K562 (cell line): ENCODE data around the gene LAMA5. TPM values are rescaled to one million over a fixed set of nuclear protein-coding genes. Genes with fewer than 3 reads are reported as not detected.

ENCODE experiments used
- CBX3 ChIP-seq, 2 experiments: IDR thresholded peaks; 1 replicate in 1 of 2; 2 replicates in 1 of 2; pipeline ENCODE4 v1.6.1; 2012; ENCODE audit warnings: inconsistent platforms in 2 of 2, low read length in 2 of 2, borderline replicate concordance in 1 of 2, control low read depth in 1 of 2
- CHD1 ChIP-seq: fragments of 200-600 bp; sonication (generic); IDR thresholded peaks from one replicate; pipeline ENCODE4 v1.6.1; 2012; ENCODE audit warnings: mild to moderate bottlenecking, moderate library complexity, low read length, inconsistent platforms
- ETV1 ChIP-seq: fragments of 450-650 bp; conservative IDR thresholded peaks from 2 replicates; pipeline ENCODE4 v1.6.1; 2016; ENCODE audit warnings: missing genetic modification characterization, control low read depth, low read depth, missing compliant biosample characterization
- FOXA1 ChIP-seq: fragments of 450-650 bp; IDR thresholded peaks from 2 replicates; pipeline ENCODE4 v1.6.1; 2016; ENCODE audit warnings: mild to moderate bottlenecking, borderline replicate concordance
- GABPB1 ChIP-seq: sonication (generic); formaldehyde crosslinking; IDR thresholded peaks from 2 replicates; pipeline ENCODE4 v1.8.0; 2022; ENCODE audit warnings: mild to moderate bottlenecking, missing genetic modification reagents
- MBD2 ChIP-seq: sonication (generic); IDR thresholded peaks from 2 replicates; pipeline ENCODE4 v1.6.1; 2016; ENCODE audit warnings: low read depth, borderline replicate concordance
- NFYB ChIP-seq: IDR thresholded peaks from 2 replicates; pipeline ENCODE4 v1.6.1; 2011; ENCODE audit warnings: mild to moderate bottlenecking, moderate library complexity; ENCODE audit not compliant: insufficient read length; ENCODE audit errors: extremely low read depth
- NR4A1 ChIP-seq, 2 experiments: fragments of 250-450 bp in 1 of 2; fragments of 450-650 bp in 1 of 2; sonication (Bioruptor Pico) in 1 of 2; IDR thresholded peaks; 2 replicates each; pipeline versions ENCODE4 v1.4.0 to v1.6.1; 2016 to 2020; ENCODE audit warnings: mild to moderate bottlenecking in 2 of 2, missing compliant biosample characterization in 1 of 2, missing genetic modification characterization in 1 of 2, moderate library complexity in 1 of 2
- TFAM ChIP-seq: fragments of 250-450 bp; sonication (Bioruptor Pico); conservative IDR thresholded peaks from 2 replicates; pipeline ENCODE4 v1.5.0; 2021; ENCODE audit warnings: mild to moderate bottlenecking, moderate library complexity
- TRIM24 ChIP-seq, 2 experiments: fragments of 450-650 bp; IDR thresholded peaks; 2 replicates each; pipeline ENCODE4 v1.6.1; 2016
- ZNF445 ChIP-seq: fragments of 250-450 bp; sonication (Bioruptor Pico); IDR thresholded peaks from 2 replicates; pipeline ENCODE4 v1.4.0; 2020; ENCODE audit warnings: low read depth, mild to moderate bottlenecking, moderate library complexity
- ZNF583 ChIP-seq: fragments of 250-450 bp; sonication (Bioruptor Pico); IDR thresholded peaks from 2 replicates; pipeline ENCODE4 v1.4.0; 2020
- ZNF764 ChIP-seq: fragments of 250-450 bp; sonication (Bioruptor Pico); IDR thresholded peaks from 2 replicates; pipeline ENCODE4 v1.4.0; 2020; ENCODE audit warnings: low read depth, mild to moderate bottlenecking, moderate library complexity
- polyA plus RNA-seq, 8 experiments: library from polyadenylated mRNA; depleted of rRNA in 4 of 8; stranded (reverse) in 5 of 8; unstranded in 3 of 8; fragments of >200 nt; fragmentation: Nextera tagmentation in 2 of 8; fragmentation: Illumina TruSeq in 1 of 8; extraction: Ambion mirVana in 2 of 8; extraction: Trizol in 1 of 8; gene quantifications; 2 replicates each; pipeline versions ENCODE4 v1.2.1 to v1.2.3, GENCODE V29; 2011 to 2014; ENCODE audit warnings: inconsistent platforms in 1 of 8, missing spikeins in 1 of 8
- total RNA-seq, 7 experiments: library from RNA; depleted of rRNA in 6 of 7; stranded (reverse); fragments of >200 nt in 6 of 7; fragmentation: Illumina TruSeq in 2 of 7; extraction: Trizol in 2 of 7; gene quantifications; 2 replicates each; pipeline versions ENCODE4 v1.2.1 to v1.2.3, GENCODE V29; 2011 to 2021; ENCODE audit warnings: low replicate concordance in 1 of 7
- TF ChIP-seq, protein P1 (sequence below): fragments of 250-450 bp; sonication (Bioruptor Pico); IDR thresholded peaks from 2 replicates; pipeline ENCODE4 v1.5.1; 2021; ENCODE audit warnings: mild to moderate bottlenecking
- TF ChIP-seq, protein P2 (sequence below): IDR thresholded peaks from 2 replicates; pipeline ENCODE4 v1.6.1; 2011; ENCODE audit warnings: borderline replicate concordance, low read depth, mild to moderate bottlenecking, moderate library complexity, low read length; ENCODE audit not compliant: insufficient read depth, poor library complexity, severe bottlenecking
- TF ChIP-seq, protein P3 (sequence below): sonication (generic); formaldehyde crosslinking; IDR thresholded peaks from 2 replicates; pipeline ENCODE4 v1.8.0; 2022; ENCODE audit warnings: missing genetic modification reagents, mild to moderate bottlenecking, moderate library complexity, borderline replicate concordance
- TF ChIP-seq, protein P4 (sequence below): IDR thresholded peaks from 3 replicates; pipeline ENCODE4 v1.6.1; 2011; ENCODE audit warnings: borderline replicate concordance, mild to moderate bottlenecking, moderate library complexity; ENCODE audit not compliant: insufficient read length; ENCODE audit errors: extremely low read depth
- TF ChIP-seq, protein P5 (sequence below): sonication (generic); IDR thresholded peaks from 2 replicates; pipeline ENCODE4 v1.6.1; 2016

Gene LAMA5
- total and polyA plus RNA-seq, 9 of the 15 experiments (the other 6 are each of a cell fraction or from before 2014, with no cell fraction given) = 0.31 to 101 (median 7.8) TPM

DNA sequence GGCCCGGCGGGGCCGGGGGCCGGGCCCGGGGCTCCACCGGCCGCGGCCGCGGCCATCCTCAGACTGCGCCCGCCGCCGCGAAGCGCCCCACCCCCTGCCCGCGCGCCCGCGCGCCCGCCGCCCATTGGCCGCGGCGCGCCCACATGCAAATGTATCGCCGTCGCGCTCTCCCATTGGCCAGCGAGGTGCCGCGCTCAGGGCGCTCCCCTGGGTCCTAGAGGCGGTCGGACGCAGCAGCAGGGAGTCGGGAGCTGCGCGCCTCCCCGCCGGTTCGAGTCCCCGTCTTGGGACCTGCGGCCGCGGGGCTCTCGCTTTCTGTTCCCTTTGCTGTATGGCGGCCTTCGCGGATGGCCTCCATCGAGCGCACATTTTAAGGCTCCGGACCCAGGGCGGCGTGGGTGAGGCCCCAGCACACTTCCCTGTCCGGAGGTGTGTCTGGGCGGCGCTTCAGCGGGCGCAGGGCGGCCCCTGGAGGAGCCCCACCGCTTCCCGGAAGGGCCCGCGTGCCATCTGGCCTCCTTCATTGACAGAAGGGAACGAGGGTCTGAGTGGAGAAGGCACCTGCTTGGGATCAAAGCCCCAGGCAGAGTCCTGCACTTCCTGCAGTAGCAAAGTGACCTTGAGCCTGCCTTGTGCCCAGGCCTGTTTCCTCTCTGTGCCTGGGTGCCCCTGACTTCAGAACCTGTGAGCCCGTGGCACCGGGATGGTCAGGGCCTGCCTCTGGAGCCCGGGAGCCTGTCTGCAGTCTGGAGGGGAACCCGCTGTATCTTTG, 40.3 kb upstream of the LAMA5 start, which contains the start of gene CABLES2 (continued):
- TF ChIP-seq, protein P1, sequence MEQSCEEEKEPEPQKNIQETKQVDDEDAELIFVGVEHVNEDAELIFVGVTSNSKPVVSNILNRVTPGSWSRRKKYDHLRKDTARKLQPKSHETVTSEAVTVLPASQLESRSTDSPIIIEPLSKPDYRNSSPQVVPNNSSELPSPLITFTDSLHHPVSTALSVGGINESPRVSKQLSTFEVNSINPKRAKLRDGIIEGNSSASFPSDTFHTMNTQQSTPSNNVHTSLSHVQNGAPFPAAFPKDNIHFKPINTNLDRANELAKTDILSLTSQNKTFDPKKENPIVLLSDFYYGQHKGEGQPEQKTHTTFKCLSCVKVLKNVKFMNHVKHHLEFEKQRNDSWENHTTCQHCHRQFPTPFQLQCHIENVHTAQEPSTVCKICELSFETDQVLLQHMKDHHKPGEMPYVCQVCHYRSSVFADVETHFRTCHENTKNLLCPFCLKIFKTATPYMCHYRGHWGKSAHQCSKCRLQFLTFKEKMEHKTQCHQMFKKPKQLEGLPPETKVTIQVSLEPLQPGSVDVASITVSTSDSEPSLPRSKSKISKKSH (CRISPR knock-in tag) = no peak
- no peak for TF ChIP-seq ZNF445 (CRISPR knock-in tag)
- peak in 1 of 2 experiments; percentile 23; a peak in 1 of 4 replicates for TF ChIP-seq TRIM24 (IDR thresholded peaks at IDR 0.05)
- no peak for TF ChIP-seq FOXA1
- TF ChIP-seq, protein P2, sequence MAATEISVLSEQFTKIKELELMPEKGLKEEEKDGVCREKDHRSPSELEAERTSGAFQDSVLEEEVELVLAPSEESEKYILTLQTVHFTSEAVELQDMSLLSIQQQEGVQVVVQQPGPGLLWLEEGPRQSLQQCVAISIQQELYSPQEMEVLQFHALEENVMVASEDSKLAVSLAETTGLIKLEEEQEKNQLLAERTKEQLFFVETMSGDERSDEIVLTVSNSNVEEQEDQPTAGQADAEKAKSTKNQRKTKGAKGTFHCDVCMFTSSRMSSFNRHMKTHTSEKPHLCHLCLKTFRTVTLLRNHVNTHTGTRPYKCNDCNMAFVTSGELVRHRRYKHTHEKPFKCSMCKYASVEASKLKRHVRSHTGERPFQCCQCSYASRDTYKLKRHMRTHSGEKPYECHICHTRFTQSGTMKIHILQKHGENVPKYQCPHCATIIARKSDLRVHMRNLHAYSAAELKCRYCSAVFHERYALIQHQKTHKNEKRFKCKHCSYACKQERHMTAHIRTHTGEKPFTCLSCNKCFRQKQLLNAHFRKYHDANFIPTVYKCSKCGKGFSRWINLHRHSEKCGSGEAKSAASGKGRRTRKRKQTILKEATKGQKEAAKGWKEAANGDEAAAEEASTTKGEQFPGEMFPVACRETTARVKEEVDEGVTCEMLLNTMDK = peak; percentile 85
- no peak for TF ChIP-seq TFAM
- TF ChIP-seq, protein P3, sequence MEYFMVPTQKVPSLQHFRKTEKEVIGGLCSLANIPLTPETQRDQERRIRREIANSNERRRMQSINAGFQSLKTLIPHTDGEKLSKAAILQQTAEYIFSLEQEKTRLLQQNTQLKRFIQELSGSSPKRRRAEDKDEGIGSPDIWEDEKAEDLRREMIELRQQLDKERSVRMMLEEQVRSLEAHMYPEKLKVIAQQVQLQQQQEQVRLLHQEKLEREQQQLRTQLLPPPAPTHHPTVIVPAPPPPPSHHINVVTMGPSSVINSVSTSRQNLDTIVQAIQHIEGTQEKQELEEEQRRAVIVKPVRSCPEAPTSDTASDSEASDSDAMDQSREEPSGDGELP (CRISPR knock-in tag) = peak; percentile 83
- TF ChIP-seq CHD1 = no peak
- TF ChIP-seq, protein P4, sequence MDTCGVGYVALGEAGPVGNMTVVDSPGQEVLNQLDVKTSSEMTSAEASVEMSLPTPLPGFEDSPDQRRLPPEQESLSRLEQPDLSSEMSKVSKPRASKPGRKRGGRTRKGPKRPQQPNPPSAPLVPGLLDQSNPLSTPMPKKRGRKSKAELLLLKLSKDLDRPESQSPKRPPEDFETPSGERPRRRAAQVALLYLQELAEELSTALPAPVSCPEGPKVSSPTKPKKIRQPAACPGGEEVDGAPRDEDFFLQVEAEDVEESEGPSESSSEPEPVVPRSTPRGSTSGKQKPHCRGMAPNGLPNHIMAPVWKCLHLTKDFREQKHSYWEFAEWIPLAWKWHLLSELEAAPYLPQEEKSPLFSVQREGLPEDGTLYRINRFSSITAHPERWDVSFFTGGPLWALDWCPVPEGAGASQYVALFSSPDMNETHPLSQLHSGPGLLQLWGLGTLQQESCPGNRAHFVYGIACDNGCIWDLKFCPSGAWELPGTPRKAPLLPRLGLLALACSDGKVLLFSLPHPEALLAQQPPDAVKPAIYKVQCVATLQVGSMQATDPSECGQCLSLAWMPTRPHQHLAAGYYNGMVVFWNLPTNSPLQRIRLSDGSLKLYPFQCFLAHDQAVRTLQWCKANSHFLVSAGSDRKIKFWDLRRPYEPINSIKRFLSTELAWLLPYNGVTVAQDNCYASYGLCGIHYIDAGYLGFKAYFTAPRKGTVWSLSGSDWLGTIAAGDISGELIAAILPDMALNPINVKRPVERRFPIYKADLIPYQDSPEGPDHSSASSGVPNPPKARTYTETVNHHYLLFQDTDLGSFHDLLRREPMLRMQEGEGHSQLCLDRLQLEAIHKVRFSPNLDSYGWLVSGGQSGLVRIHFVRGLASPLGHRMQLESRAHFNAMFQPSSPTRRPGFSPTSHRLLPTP = peak; percentile 95
- no peak for TF ChIP-seq NR4A1 (CRISPR knock-in tag; IDR thresholded peaks at IDR 0.05)
- TF ChIP-seq NR4A1 (tag; IDR thresholded peaks at IDR 0.05) = peak; percentile 52; the same call in 1 of the 2 replicates
- TF ChIP-seq CBX3 (IDR thresholded peaks at IDR 0.05; ENCODE audit: borderline replicate concordance in 1 of 2, low read length in 2 of 2) = peak in 1 of 2 experiments; percentile 61; a peak in 1 of 3 replicates
- peak; percentile 88 for TF ChIP-seq ZNF764
- peak; percentile 57 for TF ChIP-seq ETV1 (tag)
- peak; percentile 76 for TF ChIP-seq GABPB1
- TF ChIP-seq MBD2 = no peak
- TF ChIP-seq, protein P5, sequence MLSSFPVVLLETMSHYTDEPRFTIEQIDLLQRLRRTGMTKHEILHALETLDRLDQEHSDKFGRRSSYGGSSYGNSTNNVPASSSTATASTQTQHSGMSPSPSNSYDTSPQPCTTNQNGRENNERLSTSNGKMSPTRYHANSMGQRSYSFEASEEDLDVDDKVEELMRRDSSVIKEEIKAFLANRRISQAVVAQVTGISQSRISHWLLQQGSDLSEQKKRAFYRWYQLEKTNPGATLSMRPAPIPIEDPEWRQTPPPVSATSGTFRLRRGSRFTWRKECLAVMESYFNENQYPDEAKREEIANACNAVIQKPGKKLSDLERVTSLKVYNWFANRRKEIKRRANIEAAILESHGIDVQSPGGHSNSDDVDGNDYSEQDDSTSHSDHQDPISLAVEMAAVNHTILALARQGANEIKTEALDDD = no peak
- TF ChIP-seq ZNF583 (CRISPR knock-in tag) = 0 out of 2 replicates have a peak, but pooled peaks have one; percentile 9
- TF ChIP-seq NFYB = peak; percentile 86
